IPS-15b (cell line): Measurements from ENCODE around the gene PSMD2.

Experiments used
- H3K27me3 ChIP-seq: one replicate; pipeline ENCODE4 v1.6.1; 2013; ENCODE audit warnings: low read length; ENCODE audit not compliant: control insufficient read depth, insufficient read depth
- H3K36me3 ChIP-seq: one replicate; pipeline ENCODE4 v1.6.1; 2013; ENCODE audit warnings: low read length; ENCODE audit not compliant: control insufficient read depth, insufficient read depth
- H3K4me1 ChIP-seq: one replicate; pipeline ENCODE4 v1.6.1; 2013; ENCODE audit warnings: mild to moderate bottlenecking, low read length; ENCODE audit not compliant: control insufficient read depth, insufficient read depth
- H3K4me3 ChIP-seq: one replicate; pipeline ENCODE4 v1.5.1; 2013; ENCODE audit warnings: low read depth, low read length
- H3K9ac ChIP-seq: one replicate; pipeline ENCODE4 v1.6.1; 2013; ENCODE audit warnings: low read depth, mild to moderate bottlenecking, low read length
- H3K9me3 ChIP-seq: one replicate; pipeline ENCODE4 v1.6.1; 2013; ENCODE audit warnings: mild to moderate bottlenecking, low read length; ENCODE audit not compliant: control insufficient read depth, insufficient read depth

PSMD2 gene

DNA sequence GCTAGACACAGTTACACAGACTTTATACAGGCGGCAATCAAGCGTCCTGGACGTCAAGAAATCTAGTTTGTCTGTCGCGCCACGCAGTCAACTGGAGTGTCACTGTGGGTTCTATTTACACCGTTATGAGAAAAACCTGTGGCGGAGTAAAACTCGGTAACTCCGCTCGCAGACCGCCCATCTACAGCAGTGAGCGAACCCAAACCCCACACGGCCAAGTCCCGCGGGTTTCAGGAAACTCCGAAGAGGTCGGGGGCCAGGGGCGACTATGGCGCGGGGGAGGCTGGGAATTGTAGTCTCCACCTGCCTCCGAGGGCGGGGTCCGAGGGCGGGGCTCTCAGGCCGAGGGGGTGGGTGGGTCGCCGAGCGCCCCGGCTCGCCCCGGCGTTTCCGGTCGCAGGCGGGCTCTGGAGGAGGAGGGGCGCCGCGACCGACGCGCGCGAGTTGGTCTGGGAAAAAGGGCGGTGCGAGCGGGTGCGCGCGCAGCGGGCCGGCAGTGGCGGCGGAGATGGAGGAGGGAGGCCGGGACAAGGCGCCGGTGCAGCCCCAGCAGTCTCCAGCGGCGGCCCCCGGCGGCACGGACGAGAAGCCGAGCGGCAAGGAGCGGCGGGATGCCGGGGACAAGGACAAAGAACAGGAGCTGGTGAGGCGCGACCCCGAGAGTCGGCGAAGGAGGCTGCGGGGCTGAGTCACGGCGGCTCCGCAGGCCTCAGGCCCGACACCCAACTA, at the start of gene PSMD2:
TSS of gene PSMD2 (plus strand) at position 483 of the 729 bp plus-strand sequence. CDS start at position 509, 26 bp downstream.
- Histone ChIP-seq H3K4me3 (peak within 1 kb of the TSS; percentile 94), H3K27me3 (no peaks in the 10 kb centered on the region), H3K9ac (peak within 1 kb of the TSS; percentile 48), H3K4me1 (no peaks in the 10 kb centered on the region), H3K9me3 (no peaks in the 10 kb centered on the region), H3K36me3 (peaks cover 25% of the 10 kb centered on the region)

DNA sequence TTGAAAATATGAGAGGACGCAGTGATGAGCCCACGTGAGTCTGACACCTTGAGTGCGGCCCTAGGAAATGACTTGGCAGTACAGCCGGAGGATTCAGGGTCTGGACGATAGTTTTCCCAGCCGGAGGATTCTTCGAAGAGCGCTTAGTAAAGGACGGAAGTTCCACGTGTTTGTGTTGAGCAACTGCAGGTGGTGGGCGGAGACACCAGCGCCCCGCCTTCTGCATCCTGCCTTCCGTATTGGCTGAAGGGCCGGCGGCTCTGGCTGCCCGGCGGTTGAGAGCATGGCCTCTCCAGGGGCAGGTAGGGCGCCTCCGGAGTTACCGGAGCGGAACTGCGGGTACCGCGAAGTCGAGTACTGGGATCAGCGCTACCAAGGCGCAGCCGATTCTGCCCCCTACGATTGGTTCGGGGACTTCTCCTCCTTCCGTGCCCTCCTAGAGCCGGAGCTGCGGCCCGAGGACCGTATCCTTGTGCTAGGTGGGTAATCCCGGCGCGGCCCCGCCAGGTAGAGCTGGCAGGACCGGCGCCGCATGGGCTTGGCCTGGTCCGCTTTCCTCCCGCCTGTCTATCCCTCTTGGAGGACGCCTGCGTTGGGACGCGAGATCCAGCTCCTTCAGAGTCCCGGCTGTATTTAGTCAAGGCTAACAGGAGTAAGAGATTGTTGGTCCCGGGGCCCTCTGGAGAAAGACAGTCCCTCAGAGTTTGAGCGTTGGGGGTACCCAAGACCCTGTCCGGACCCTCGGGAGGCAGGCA, 49.5 kb upstream of the PSMD2 start, which contains the start of gene EEF1AKMT4:
TSS of gene EEF1AKMT4 (plus strand) at position 261 of the 755 bp plus-strand sequence. CDS start at position 284, 23 bp downstream.
- peaks cover 10% of the 10 kb centered on the region for H3K36me3 ChIP-seq
- no peaks in the 10 kb centered on the region for H3K4me1 ChIP-seq
- H3K9ac ChIP-seq, result peak within 1 kb of the TSS; percentile 99
- peaks cover 2% of the 10 kb centered on the region for H3K27me3 ChIP-seq
- peak within 1 kb of the TSS; percentile 92 for H3K4me3 ChIP-seq
- H3K9me3 ChIP-seq, result no peaks in the 10 kb centered on the region

- H3K27me3 ChIP-seq, result peaks cover 2% of the 10 kb centered on the region
- peak overlapping the region; percentile 92 for H3K4me3 ChIP-seq
- H3K36me3 ChIP-seq, result peaks cover 3% of the 10 kb centered on the region
- no peaks in the 10 kb centered on the region for H3K9me3 ChIP-seq
- H3K9ac ChIP-seq, result peak overlapping the region; percentile 94
- H3K4me1 ChIP-seq, result no peaks in the 10 kb centered on the region
Observed at GRCh38 chr3:184250167-184250828, 48.7 kb upstream of the PSMD2 start.

DNA sequence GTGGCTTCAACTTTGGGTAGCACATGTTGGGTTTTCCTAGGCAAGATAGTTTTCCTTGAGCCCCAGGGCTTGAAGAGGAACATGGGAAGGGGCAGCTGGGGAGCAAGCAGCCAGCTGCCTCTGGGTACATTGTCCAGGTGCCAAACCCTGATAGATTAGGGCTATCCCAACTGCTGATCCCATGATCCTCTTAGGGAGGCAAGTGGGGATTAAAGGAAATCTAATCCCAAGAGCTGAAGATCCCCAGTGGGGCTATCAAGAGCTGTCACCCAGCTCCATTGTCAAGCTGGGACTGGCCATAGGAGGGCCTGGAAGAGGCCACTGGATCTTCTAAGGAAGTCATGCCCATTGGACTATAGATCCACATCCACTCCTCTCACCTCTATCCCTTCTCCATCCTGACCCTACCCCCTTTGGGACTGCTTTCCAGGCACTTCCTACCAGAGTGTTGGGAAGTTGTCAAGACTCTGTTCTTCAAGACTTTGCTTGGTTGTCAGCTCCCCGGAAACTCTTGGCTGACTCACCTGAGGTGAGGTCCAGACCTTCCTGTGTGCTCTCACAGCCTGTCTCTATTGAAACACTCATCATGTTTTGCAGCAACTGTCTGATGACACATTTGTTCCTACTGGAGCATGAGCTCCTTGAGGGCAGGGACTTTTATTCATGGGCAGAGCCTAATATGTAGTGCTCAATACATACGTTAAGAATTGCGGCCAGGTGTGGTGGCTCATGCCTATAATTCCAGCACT, 43.6 kb upstream of the PSMD2 start:
- no peaks in the 10 kb centered on the region for H3K9me3 ChIP-seq
- H3K9ac ChIP-seq, result no peak overlapping the region
- H3K4me1 ChIP-seq, result no peaks in the 10 kb centered on the region
- peaks cover 8% of the 10 kb centered on the region for H3K36me3 ChIP-seq
- no peak overlapping the region for H3K4me3 ChIP-seq
- H3K27me3 ChIP-seq, result peaks cover 28% of the 10 kb centered on the region

DNA sequence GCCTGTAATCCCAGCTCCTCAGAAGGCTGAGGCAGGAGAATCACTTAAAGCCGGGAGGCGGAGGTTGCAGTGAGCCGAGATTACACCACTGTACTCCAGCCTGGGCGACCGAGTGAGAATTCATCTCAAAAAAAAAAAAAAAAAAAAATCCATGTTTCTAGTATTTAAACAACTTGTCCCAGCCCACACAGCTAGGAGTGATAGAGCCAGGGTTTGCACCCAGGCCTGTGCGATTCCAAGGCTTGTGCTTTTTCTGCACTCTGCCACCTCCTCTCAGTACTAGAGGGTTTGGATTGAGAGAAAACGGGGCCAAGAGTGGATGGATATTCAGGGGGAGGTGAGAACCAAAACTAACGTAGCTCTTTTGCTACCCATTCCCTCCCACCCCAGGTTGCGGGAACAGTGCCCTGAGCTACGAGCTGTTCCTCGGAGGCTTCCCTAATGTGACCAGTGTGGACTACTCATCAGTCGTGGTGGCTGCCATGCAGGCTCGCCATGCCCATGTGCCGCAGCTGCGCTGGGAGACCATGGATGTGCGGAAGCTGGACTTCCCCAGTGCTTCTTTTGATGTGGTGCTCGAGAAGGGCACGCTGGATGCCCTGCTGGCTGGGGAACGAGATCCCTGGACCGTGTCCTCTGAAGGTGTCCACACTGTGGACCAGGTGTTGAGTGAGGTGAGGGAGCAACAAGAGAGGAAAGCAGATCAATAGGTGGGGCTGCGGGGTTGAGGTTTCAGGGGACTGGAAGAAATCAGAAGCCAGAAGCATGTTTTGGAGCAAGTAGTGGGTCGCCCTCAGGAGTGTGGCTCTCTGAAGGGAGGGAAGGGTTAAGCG, 41.7 kb upstream of the PSMD2 start:
- Histone ChIP-seq H3K36me3 (peaks cover 8% of the 10 kb centered on the region), H3K27me3 (peaks cover 36% of the 10 kb centered on the region), H3K4me1 (no peaks in the 10 kb centered on the region), H3K9ac (no peak overlapping the region), H3K9me3 (no peaks in the 10 kb centered on the region), H3K4me3 (no peak overlapping the region)

DNA sequence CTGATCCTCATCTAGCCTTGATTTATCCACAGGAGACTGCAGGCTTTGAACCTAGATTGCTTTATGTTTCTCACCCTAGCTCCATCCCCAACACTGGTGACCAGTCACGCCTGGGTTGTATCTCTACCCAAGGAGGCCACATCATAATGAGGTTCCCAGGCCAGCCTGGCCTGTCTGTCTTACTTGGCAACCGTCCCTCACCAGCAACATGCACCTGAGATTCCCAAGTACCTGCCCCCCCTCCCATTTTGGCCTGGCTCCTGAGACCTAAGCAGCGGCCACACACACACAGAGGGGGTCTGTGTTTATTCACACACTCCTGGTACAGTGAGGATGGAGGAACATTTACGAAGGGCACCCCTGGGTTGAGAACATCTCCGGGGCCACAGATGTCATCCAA, 40.1 kb upstream of the PSMD2 start:
- Histone ChIP-seq H3K4me1 (no peaks in the 10 kb centered on the region), H3K9me3 (no peaks in the 10 kb centered on the region), H3K4me3 (no peak overlapping the region), H3K27me3 (peaks cover 49% of the 10 kb centered on the region), H3K9ac (no peak overlapping the region), H3K36me3 (peaks cover 8% of the 10 kb centered on the region)

GRCh38 chr3:184259396-184259877, 39.6 kb upstream of the PSMD2 start:
- Histone ChIP-seq H3K36me3 (peaks cover 8% of the 10 kb centered on the region), H3K4me1 (no peaks in the 10 kb centered on the region), H3K27me3 (peaks cover 49% of the 10 kb centered on the region), H3K4me3 (no peak overlapping the region), H3K9me3 (no peaks in the 10 kb centered on the region), H3K9ac (no peak overlapping the region)

- H3K4me3 ChIP-seq, result peak overlapping the region; percentile 74
- no peaks in the 10 kb centered on the region for H3K4me1 ChIP-seq
- peaks cover 56% of the 10 kb centered on the region for H3K27me3 ChIP-seq
- H3K36me3 ChIP-seq, result peaks cover 8% of the 10 kb centered on the region
- no peak overlapping the region for H3K9ac ChIP-seq
- H3K9me3 ChIP-seq, result no peaks in the 10 kb centered on the region
Observed at GRCh38 chr3:184259878-184260723, 38.9 kb upstream of the PSMD2 start.

DNA sequence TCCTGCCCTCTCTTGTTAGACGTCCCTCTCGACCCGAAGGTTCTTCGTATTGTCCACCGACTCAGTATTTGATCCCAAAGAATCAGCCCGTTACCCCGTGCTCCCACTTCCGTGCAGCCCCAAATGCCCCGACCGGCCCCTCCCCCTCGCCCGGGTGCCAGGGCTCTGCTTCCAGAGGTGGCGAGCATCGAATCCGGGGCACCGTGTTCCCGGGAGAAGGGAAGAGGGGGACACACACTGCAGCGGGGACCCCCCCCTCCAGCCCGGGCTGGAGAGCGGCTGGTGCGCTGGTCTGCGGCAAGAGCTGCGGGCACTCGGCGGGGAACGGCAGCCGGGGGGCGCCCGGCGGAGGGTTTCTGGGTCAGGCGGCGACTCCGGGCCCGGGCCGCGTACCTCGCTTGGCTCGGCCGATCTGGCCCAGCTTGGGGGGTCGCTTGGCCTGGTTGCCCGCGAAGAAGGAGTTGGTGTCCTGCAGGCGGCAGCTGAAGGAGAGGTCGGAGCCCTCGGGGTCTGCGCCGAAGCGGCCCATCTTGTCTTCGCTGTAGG, 38.2 kb upstream of the PSMD2 start:
- Histone ChIP-seq H3K36me3 (peaks cover 8% of the 10 kb centered on the region), H3K27me3 (peaks cover 58% of the 10 kb centered on the region), H3K4me3 (peak overlapping the region; percentile 74), H3K9ac (no peak overlapping the region), H3K9me3 (no peaks in the 10 kb centered on the region), H3K4me1 (no peaks in the 10 kb centered on the region)
